A549 (cell line): ENCODE measurements around the gene EXOC4.

ENCODE experiments used
- EHF ChIP-seq: fragments of 250-450 bp; sonication (Bioruptor Pico); IDR thresholded peaks from 2 replicates; pipeline ENCODE4 v1.5.0; 2020; ENCODE audit warnings: mild to moderate bottlenecking
- EP300 ChIP-seq, 2 experiments: fragments of >200 bp; sonication (Bioruptor Twin); formaldehyde crosslinking; IDR thresholded peaks; 2 replicates in 1 of 2; 3 replicates in 1 of 2; pipeline ENCODE4 v1.6.1; 2016 to 2017
- FOSL2 ChIP-seq, 2 experiments: fragments of 450-650 bp in 1 of 2; fragments of >200 bp in 1 of 2; sonication (Bioruptor Twin) in 1 of 2; formaldehyde crosslinking; IDR thresholded peaks; 2 replicates each; pipeline versions ENCODE4 v1.5.0 to v1.6.1; 2016 to 2020; ENCODE audit warnings: mild to moderate bottlenecking in 1 of 2, moderate library complexity in 1 of 2
- JUN ChIP-seq, 2 experiments: fragments of >200 bp; sonication (Bioruptor Twin); formaldehyde crosslinking; IDR thresholded peaks; 2 replicates in 1 of 2; 3 replicates in 1 of 2; pipeline ENCODE4 v1.6.1; 2016 to 2017
- JUNB ChIP-seq: fragments of >200 bp; sonication (Bioruptor Twin); formaldehyde crosslinking; IDR thresholded peaks from 2 replicates; pipeline ENCODE4 v1.6.1; 2016
- POLR2A ChIP-seq: IDR thresholded peaks from 2 replicates; pipeline ENCODE4 v1.6.1; 2012; ENCODE audit warnings: mild to moderate bottlenecking, low read length
- RARB ChIP-seq: fragments of 250-450 bp; sonication (Bioruptor Pico); IDR thresholded peaks from 2 replicates; pipeline ENCODE4 v1.8.0; 2021; ENCODE audit warnings: mild to moderate bottlenecking, moderate library complexity
- TP53 ChIP-seq: fragments of 250-450 bp; sonication (Bioruptor Pico); IDR thresholded peaks from 2 replicates; pipeline ENCODE4 v1.5.0; 2021; ENCODE audit warnings: mild to moderate bottlenecking, moderate library complexity
- ZFP36 ChIP-seq: fragments of 450-650 bp; IDR thresholded peaks from 2 replicates; pipeline ENCODE4 v1.6.1; 2014; ENCODE audit warnings: borderline replicate concordance; ENCODE audit not compliant: partially characterized antibody
- TF ChIP-seq, protein P1 (sequence below): fragments of >200 bp; sonication (Bioruptor Twin); formaldehyde crosslinking; IDR thresholded peaks from 3 replicates; pipeline ENCODE4 v1.5.1; 2016

DNA sequence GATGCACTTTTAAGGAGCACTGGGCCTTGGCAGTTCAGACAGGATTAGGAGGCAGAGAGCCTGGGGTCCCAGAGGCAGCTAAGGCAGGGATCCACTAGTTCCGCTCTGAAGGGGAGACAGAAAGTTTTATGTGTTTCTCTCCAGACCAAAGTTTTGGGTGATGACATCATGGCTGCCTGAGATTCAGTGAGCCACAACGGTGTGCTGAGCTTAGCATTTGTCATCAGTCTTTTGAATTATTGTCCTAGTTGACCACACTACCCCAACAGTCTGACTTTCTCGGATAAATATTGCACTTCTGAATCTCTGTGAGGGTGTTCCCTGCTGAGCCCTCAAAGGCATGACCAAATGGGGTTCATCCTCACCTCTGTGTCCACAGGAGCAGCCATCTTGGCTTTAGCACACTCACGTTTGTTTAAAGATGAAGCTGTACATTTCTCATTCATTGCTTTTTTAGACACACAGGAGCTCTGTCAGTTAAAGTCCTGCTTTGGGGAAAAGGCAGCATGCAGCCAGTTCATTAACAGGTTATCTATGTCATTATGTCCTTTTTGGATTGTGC, 576.5 kb downstream of the EXOC4 start:
- TF ChIP-seq POLR2A, result no peak
- TF ChIP-seq, protein P1, sequence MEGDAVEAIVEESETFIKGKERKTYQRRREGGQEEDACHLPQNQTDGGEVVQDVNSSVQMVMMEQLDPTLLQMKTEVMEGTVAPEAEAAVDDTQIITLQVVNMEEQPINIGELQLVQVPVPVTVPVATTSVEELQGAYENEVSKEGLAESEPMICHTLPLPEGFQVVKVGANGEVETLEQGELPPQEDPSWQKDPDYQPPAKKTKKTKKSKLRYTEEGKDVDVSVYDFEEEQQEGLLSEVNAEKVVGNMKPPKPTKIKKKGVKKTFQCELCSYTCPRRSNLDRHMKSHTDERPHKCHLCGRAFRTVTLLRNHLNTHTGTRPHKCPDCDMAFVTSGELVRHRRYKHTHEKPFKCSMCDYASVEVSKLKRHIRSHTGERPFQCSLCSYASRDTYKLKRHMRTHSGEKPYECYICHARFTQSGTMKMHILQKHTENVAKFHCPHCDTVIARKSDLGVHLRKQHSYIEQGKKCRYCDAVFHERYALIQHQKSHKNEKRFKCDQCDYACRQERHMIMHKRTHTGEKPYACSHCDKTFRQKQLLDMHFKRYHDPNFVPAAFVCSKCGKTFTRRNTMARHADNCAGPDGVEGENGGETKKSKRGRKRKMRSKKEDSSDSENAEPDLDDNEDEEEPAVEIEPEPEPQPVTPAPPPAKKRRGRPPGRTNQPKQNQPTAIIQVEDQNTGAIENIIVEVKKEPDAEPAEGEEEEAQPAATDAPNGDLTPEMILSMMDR, result no peak
- TF ChIP-seq FOSL2 (IDR thresholded peaks at IDR 0.05), result no peak
- TF ChIP-seq FOSL2 (CRISPR knock-in tag; IDR thresholded peaks at IDR 0.05), result no peak
- TF ChIP-seq JUNB, result no peak
- no peak for TF ChIP-seq JUN (IDR thresholded peaks at IDR 0.05)
- TF ChIP-seq RARB, result no peak
- no peak for TF ChIP-seq ZFP36
- no peak for TF ChIP-seq EHF (CRISPR knock-in tag)
- no peak for TF ChIP-seq EP300 (IDR thresholded peaks at IDR 0.05)
- TF ChIP-seq TP53, result no peak
